Right cardiac atrium (tissue), 5 donors: ENCODE data around the gene SV2B. TPM values are rescaled to one million over a fixed set of nuclear protein-coding genes. Genes with fewer than 3 reads are reported as not detected.
"Not testable (repeated sequence)": the region's sequence is repeated elsewhere in the genome, so short reads cannot be mapped to it uniquely, and the experiment has no call there.

Experiments used
- ATAC-seq, 2 donors: fragments of 200-7000 bp; cut with Tn5 transposase; one replicate each; pipeline versions ENCODE4 v1.8.0 to v1.9.1; 2020; ENCODE audit warnings: moderate library complexity in 2 of 2, mild to moderate bottlenecking in 1 of 2
- DNase-seq, 3 donors: peaks; one replicate each; pipeline ENCODE4 v3.0.0-alpha.2; 2020
- H3K27ac ChIP-seq: one replicate; pipeline ENCODE4 v1.5.1; 2013; ENCODE audit warnings: mild to moderate bottlenecking, low read length, control low read depth, moderate library complexity
- H3K27me3 ChIP-seq: one replicate; pipeline ENCODE4 v1.6.1; 2013; ENCODE audit not compliant: control insufficient read depth, insufficient read depth
- H3K4me1 ChIP-seq: one replicate; pipeline ENCODE4 v1.6.1; 2013; ENCODE audit warnings: low read length; ENCODE audit not compliant: control insufficient read depth, insufficient read depth
- H3K4me3 ChIP-seq: one replicate; pipeline ENCODE4 v1.5.1; 2013; ENCODE audit warnings: low read length, control low read depth
- H3K9me3 ChIP-seq: one replicate; pipeline ENCODE4 v1.6.1; 2013; ENCODE audit warnings: low read length; ENCODE audit not compliant: control insufficient read depth
- WGBS: extraction: QIAGEN DNeasy Blood & Tissue Kit; methylation state at CpG from one replicate; pipeline ENCODE4 v1.1.7; 2013; 5-methylcytosine and 5-hydroxymethylcytosine counted together
- intact Hi-C, 4 donors: fragments of 100-400 bp; cut with DNase I; formaldehyde crosslinking; loops; one replicate each; pipeline versions ENCODE4 v1.11.0 to v1.14.0; 2022 to 2023
- polyA plus RNA-seq: library from polyadenylated mRNA; stranded (reverse); fragments of 200-250 nt; gene quantifications from one replicate; pipeline ENCODE4 v1.2.3, GENCODE V29; 2013
- total RNA-seq, 4 donors: library from RNA; stranded (reverse); fragmentation: NEBNext Ultra II Directional; extraction: Animal tissue kit (Norgen Biotek cat#: 25700); gene quantifications; one replicate each; pipeline ENCODE4 v1.2.1, GENCODE V29; 2021
- donor health status: healthy with polysubstance abuse.
- donor health status: DM: no; HTN: yes; CAD: no.
- donor health status: DM: no; HTN: no; CAD: no.
- donor health status: DM: no; HTN: yes; CAD: no; lungs with severe emphysema.
- donor health status: DM: yes; HTN: yes; CAD: no.

Gene SV2B
- total and polyA plus RNA-seq, 5 donors, result 0.34 to 1.7 (median 1.3) TPM

DNA sequence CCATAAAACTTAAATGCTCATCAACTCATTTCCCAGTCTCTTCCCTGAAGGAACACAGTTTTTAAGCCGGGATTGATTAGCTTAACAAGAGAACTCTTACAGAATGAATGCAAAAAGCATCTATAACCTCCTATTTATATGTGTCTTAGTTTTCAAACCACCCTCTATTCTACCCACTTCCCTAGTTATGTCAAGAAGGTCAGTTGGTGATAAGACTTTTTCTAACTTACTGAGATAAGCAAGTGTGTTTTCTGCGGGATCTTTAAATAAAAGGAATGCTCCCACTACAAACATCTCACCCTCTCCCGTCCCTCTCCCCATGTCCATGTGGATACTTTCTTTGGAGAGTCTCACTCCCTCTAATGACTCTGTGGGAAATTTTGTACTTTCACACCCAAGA lies 218.5 kb downstream of the SV2B start:
- Histone ChIP-seq H3K27me3 (no peaks in the 10 kb centered on the region), H3K27ac (no peak overlapping the region), H3K4me1 (no peaks in the 10 kb centered on the region), H3K9me3 (no peaks in the 10 kb centered on the region), H3K4me3 (no peak overlapping the region)
- 65% methylated on average over 3 of the region's 3 CpGs for WGBS
- DNase-seq (no peak), ATAC-seq (no peak)
- intact Hi-C loops, result no loop called here

DNA sequence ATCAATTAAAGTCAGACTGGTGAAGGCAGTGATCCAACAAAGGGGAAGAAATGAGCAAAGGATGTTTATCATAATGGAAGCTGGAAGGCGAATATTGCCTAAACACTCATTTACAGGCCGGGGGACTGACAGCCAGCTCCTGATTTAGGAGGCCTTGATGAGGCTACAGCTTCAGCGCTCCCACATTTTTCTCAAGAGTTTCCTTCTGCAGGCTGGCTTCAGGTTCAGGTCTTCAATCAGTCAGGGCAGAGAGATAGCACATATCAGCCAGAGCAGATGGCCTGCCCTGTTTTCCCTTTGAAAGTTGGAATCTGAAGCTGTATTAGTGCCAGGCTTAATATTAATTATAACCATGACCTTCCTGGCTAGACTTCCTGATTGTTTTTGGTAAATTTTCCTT lies 218.9 kb downstream of the SV2B start:
- DNase-seq (no peak), ATAC-seq (no peak)
- no peaks in the 10 kb centered on the region for H3K4me1 ChIP-seq
- 58% methylated on average over 3 of the region's 3 CpGs for WGBS
- no peak overlapping the region for H3K27ac ChIP-seq
- intact Hi-C loops, result no loop called here
- H3K9me3 ChIP-seq, result no peaks in the 10 kb centered on the region
- H3K4me3 ChIP-seq, result no peak overlapping the region
- H3K27me3 ChIP-seq, result no peaks in the 10 kb centered on the region

DNA sequence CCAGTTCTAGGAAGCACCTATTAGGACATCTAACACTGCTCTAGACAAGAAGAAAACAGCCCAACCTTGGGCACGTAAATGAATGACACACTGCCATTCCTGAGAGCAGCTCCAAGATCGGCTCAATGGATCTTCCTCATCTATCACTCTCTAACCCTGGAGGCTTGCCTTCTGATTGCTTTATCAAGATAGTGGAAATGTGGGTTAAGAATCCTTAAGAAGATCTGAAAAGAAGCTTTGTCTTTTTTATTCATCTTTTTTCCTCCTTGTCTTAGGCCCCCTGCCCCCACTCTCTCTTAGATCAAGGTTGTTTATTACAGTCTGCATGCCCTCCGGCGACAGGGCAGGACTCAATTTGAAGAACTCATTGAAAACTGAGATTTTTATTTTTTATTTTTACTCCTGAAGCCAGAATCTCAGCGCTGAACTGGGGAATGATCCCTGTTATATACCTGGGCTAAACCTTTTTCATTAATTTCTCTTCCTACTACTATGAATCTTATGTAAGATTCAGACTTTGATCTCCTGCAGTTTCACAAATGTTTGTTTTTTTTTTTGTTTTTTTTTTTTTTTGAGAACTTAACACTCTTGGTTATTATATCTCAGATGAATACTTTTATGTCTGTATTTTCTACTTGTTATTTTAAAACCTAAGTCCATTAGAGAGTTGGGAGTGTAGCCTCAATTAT lies 219.5 kb downstream of the SV2B start:
- DNase-seq, result no peak
- H3K27ac ChIP-seq, result no peak overlapping the region
- no peak overlapping the region for H3K4me3 ChIP-seq
- intact Hi-C loops, result no loop called here
- WGBS, result 69% methylated on average over 5 of the region's 5 CpGs
- H3K9me3 ChIP-seq, result no peaks in the 10 kb centered on the region
- no peaks in the 10 kb centered on the region for H3K27me3 ChIP-seq
- H3K4me1 ChIP-seq, result no peaks in the 10 kb centered on the region
- ATAC-seq, result no peak

DNA sequence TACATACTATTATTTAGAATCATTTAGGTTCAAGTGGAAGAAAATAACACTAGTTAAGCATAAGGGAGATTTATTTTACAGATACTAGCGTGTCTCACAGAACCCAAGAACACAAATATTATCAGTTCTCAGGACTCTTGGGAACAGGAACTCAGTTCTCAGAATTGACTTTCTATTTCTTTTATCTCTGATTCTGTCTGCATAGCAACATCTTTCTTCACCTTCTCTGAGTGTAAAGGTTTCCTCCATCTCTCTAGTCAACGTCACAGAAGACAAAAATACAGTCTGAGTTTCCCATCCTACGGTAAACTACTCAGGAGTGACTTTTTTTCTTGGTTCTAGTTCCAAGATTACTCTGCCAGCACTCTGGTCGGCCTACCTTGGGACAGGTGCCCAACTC lies 220.0 kb downstream of the SV2B start:
- DNase-seq (no peak), ATAC-seq (no peak)
- H3K4me1 ChIP-seq, result no peaks in the 10 kb centered on the region
- WGBS, result 73% methylated on average over 4 of the region's 4 CpGs
- H3K27ac ChIP-seq, result no peak overlapping the region
- no peaks in the 10 kb centered on the region for H3K27me3 ChIP-seq
- H3K9me3 ChIP-seq, result no peaks in the 10 kb centered on the region
- intact Hi-C loops, result no loop called here
- H3K4me3 ChIP-seq, result no peak overlapping the region

DNA sequence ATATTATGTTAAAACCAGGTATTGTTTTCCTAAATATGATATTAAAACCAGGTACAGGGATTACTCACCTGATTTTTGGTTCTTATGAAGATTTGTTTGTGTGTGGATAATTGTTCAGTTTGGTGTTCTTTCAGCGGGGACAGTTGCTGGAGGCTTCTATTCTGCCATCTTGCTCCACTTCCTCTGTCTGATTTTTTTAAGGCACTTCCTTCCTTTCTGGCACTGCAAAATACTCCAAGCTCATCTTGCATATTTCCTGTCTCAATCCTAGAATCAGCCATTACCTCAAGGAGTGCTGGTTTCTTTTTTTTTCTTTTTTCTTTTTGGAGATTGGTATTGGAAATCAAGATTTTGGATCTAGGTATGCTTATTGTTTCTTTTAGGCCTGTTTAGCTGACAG lies 229.9 kb downstream of the SV2B start:
- Histone ChIP-seq H3K9me3 (no peaks in the 10 kb centered on the region), H3K4me3 (no peak overlapping the region), H3K4me1 (no peaks in the 10 kb centered on the region), H3K27me3 (no peaks in the 10 kb centered on the region), H3K27ac (no peak overlapping the region)
- DNase-seq (no peak), ATAC-seq (no peak)
- intact Hi-C loops, result no loop called here
- WGBS, result 58% methylated on average over 1 of the region's 1 CpG

DNA sequence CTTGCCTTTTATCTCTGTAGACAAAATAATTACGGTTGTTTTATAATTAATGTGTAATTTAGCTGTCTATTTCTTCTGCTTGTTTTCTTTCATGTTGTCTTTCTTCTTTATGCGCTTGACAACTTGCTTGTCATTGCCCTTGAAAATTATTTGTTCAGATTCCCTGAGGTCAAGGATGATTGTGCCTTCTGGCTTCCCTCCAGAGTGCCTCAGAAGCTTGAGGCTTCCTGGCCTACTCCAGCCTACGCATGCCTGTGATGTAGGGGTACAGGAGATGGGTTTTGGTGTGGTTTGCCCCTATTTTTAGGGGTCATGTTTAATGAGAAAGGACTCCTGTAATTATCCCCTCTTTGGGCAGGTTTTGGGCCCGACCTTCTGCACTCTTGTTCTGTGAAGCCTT lies 231.5 kb downstream of the SV2B start:
- 79% methylated on average over 4 of the region's 4 CpGs for WGBS
- Histone ChIP-seq H3K27ac (no peak overlapping the region), H3K4me3 (no peak overlapping the region), H3K9me3 (no peaks in the 10 kb centered on the region), H3K27me3 (no peaks in the 10 kb centered on the region), H3K4me1 (no peaks in the 10 kb centered on the region)
- intact Hi-C loops, result no loop called here
- ATAC-seq (no peak), DNase-seq (no peak)

DNA sequence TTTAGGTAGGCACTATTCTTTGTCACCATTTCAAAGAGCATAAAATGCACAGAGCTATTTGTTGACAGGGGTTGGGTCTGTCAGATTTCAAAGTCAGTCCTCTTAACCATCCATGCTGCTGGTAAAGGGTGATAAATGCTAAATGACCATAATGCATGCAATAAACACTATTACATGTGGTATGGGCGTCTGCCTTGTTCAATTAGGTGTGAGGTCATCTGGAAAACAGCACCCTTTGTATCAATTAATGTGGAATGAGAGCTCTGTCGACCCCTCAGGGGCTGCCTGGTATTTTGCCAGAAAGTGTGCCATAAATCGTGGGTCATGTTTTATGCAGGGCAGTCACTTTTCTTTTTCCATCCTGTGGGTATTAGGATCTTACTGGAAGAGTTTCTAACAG lies 235.6 kb downstream of the SV2B start:
- no peak overlapping the region for H3K4me3 ChIP-seq
- ATAC-seq (no peak), DNase-seq (no peak)
- WGBS, result 54% methylated on average over 3 of the region's 3 CpGs
- no peaks in the 10 kb centered on the region for H3K9me3 ChIP-seq
- intact Hi-C loops, result no loop called here
- no peak overlapping the region for H3K27ac ChIP-seq
- no peaks in the 10 kb centered on the region for H3K4me1 ChIP-seq
- H3K27me3 ChIP-seq, result no peaks in the 10 kb centered on the region

DNA sequence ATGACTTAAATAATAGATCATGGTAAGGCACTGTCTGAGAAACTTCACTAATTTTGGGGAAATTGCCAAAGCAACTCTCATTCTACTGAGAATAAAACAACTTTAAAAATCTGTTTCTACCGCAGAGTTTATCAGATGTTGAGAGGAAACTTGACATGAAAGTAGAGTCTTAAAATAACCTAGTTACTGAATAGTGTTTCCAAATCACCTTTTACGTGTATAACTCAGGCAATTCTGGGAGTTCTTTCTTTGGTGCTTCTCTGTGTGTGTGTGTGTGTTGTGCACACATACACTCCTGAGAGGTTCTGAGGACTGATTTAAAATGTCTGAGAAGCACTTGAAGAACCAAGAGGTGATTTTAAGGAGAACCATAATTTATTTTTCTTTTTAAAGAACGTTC lies 236.6 kb downstream of the SV2B start:
- WGBS, result 45% methylated on average over 3 of the region's 3 CpGs
- no peak for DNase-seq
- Histone ChIP-seq H3K9me3 (no peaks in the 10 kb centered on the region), H3K27me3 (no peaks in the 10 kb centered on the region), H3K4me1 (no peaks in the 10 kb centered on the region), H3K4me3 (no peak overlapping the region), H3K27ac (no peak overlapping the region)
- ATAC-seq, result no peak
- intact Hi-C loops, result no loop called here

DNA sequence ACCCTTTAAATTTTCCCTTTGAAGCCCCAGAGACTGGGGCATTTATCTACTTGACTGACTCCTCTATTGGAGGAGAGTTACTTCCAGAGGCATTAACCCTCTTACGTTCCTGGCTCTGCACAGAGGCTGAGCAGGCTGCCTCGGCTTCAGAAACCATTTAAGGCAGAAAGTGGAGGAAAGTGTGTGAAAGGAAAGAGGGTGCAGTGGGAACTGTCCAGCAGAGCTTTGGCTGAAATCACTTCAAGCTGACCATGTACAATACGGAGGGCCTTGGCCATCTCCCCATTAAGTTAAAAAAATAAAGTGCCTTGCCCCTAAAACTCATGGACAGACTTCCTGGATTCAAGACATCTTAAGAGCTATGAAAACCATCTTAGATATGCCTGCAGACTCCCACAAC lies 238.7 kb downstream of the SV2B start:
- intact Hi-C loops, result no loop called here

DNA sequence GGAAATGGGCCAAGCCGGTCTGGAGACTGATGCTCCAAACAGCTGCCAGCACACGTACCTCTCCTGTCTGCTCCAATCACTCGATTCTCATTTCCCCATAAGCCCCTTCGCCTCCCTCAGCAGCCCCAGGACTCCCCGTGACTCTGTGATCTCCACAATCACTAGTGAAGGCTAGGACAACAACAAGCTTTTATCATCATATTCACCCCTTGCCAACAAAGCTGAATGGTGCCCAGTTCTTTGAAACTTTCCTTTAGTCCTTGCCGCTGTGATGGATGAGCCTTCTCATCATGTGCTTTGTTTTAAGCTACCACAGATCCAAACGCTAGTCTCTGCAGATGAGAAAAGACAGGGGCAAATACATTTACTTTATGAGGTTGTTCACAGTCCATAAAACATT lies 242.0 kb downstream of the SV2B start:
- no peaks in the 10 kb centered on the region for H3K27me3 ChIP-seq
- ATAC-seq (no peak), DNase-seq (no peak)
- no peak overlapping the region for H3K4me3 ChIP-seq
- WGBS, result 72% methylated on average over 7 of the region's 7 CpGs
- intact Hi-C loops, result no loop called here
- H3K27ac ChIP-seq, result no peak overlapping the region
- H3K9me3 ChIP-seq, result no peaks in the 10 kb centered on the region
- no peaks in the 10 kb centered on the region for H3K4me1 ChIP-seq

More for the DNA sequence above, 238.7 kb downstream of the SV2B start:
- no peaks in the 10 kb centered on the region for H3K27me3 ChIP-seq
- ATAC-seq (no peak), DNase-seq (no peak)
- no peak overlapping the region for H3K27ac ChIP-seq
- WGBS, result 4% methylated on average over 3 of the region's 3 CpGs
- H3K9me3 ChIP-seq, result no peaks in the 10 kb centered on the region
- no peaks in the 10 kb centered on the region for H3K4me1 ChIP-seq
- no peak overlapping the region for H3K4me3 ChIP-seq

DNA sequence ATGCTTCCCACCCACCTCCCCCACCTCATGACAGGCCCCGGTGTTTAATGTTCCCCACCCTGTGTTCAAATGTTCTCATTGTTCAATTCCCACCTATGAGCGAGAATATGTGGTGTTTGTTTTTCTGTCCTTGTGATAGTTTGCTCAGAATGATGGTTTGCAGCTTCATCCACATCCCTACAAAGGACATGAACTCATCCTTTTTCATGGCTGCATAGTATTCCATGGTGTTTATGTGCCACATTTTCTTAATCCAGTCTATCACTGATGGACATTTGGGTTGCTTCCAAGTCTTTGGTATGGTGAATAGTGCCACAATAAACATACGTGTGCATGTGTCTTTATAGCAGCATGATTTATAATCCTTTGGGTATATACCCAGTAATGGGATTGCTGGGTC lies 244.9 kb downstream of the SV2B start:
- H3K4me1 ChIP-seq, H3K9me3 ChIP-seq, DNase-seq, H3K27me3 ChIP-seq, H3K27ac ChIP-seq, intact Hi-C loops, ATAC-seq, H3K4me3 ChIP-seq: not testable (repeated sequence)
- WGBS, result 86% methylated on average over 3 of the region's 3 CpGs

DNA sequence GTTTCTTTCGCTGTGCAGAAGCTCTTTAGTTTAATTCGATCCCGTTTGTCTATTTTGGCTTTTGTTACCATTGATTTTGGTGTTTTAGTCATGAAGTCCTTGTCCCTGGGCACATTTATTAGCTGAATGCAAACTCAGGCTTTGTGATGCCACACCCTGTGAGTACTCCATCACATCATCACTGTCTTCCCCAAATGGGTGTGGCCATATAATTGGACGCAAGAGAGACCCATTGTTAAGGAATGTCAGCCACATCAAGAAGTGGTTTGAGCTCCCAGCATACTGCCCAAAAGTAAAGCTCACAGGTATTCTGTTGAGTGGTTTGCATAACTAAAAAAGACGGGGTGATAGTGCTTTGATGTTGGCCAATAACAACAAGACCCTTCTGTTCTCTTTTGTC lies 245.7 kb downstream of the SV2B start:
- 74% methylated on average over 5 of the region's 5 CpGs for WGBS
- H3K27me3 ChIP-seq, result no peaks in the 10 kb centered on the region
- no peak overlapping the region for H3K4me3 ChIP-seq
- no peak overlapping the region for H3K27ac ChIP-seq
- ATAC-seq, result no peak
- no peak for DNase-seq
- H3K4me1 ChIP-seq, result no peaks in the 10 kb centered on the region
- intact Hi-C loops, result no loop called here
- H3K9me3 ChIP-seq, result no peaks in the 10 kb centered on the region
